BLaER1 treated with 17β-estradiol and CSF1 and Interleukin-3, amounts not matched to agents 10 nM and 100 nM (cell line): ENCODE results near the gene PISD.

Source experiments
- H3K27ac ChIP-seq, 11 experiments: shearing (Covaris generic); formaldehyde crosslinking; 2 replicates each; pipeline ENCODE4 v1.8.1; 2022
- H3K27me3 ChIP-seq, 11 experiments: shearing (Covaris generic); formaldehyde crosslinking; 2 replicates each; pipeline ENCODE4 v1.8.1; 2022
- H3K36me3 ChIP-seq, 11 experiments: shearing (Covaris generic); formaldehyde crosslinking; 2 replicates each; pipeline ENCODE4 v1.8.1; 2022
- H3K4me1 ChIP-seq, 10 experiments: shearing (Covaris generic); formaldehyde crosslinking; 2 replicates each; pipeline ENCODE4 v1.8.1; 2022
- H3K4me2 ChIP-seq, 11 experiments: shearing (Covaris generic); formaldehyde crosslinking; 2 replicates each; pipeline ENCODE4 v1.8.1; 2022
- H3K4me3 ChIP-seq, 10 experiments: shearing (Covaris generic); formaldehyde crosslinking; 2 replicates each; pipeline ENCODE4 v1.8.1; 2022
- H3K9ac ChIP-seq, 11 experiments: shearing (Covaris generic); formaldehyde crosslinking; 2 replicates each; pipeline ENCODE4 v1.8.1; 2022
- H3K9me3 ChIP-seq, 11 experiments: shearing (Covaris generic); formaldehyde crosslinking; replicated peaks in 1 of 11; 2 replicates each; pipeline ENCODE4 v1.8.1; 2022
- H4K20me1 ChIP-seq, 11 experiments: shearing (Covaris generic); formaldehyde crosslinking; 2 replicates each; pipeline ENCODE4 v1.8.1; 2022
- Cebpa-rat ChIP-seq, 11 experiments: shearing (Covaris generic); IDR thresholded peaks; 2 replicates each; pipeline ENCODE4 v1.8.1; 2022

PISD gene

DNA sequence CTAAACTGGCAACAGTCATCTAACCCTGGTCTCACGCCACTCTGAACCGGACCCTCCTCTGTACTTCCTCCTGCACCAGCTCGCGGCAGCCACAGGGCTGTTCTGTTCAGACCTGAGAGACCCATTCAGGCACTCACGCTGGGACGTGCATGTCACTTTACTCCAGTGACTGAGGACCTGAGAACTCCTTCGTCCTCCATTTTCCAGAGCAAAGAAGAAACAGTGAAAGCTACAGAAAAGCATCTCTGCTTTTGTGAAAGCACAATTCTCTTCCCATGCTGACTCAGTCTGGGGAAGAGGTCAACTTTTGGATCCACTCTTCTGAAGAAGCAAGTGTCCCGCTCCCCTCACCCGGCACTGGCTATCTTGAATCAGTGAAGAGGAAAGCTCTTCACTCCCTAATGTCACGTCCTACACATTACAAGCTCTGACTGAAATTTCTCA is 24.5 kb downstream of the PISD start:
- peak overlapping the region; percentile 85 to 95 (median 91) for H3K9ac ChIP-seq
- peak overlapping the region; percentile 71 to 98 (median 96) for H3K27ac ChIP-seq
- no peaks in the 10 kb centered on the region for H3K9me3 ChIP-seq
- H3K4me1 ChIP-seq, result peaks cover 77 to 91% (median 85%) of the 10 kb centered on the region in 10 experiments
- H3K27me3 ChIP-seq, result no peaks in the 10 kb centered on the region
- H3K4me3 ChIP-seq, result peak overlapping the region; percentile 56 to 82 (median 70)
- peak overlapping the region; percentile 84 to 100 (median 97) for H3K4me2 ChIP-seq
- H4K20me1 ChIP-seq, result peaks cover 30 to 47% (median 39%) of the 10 kb centered on the region in 11 experiments; a peak in 20 of 22 replicates
- H3K36me3 ChIP-seq, result peaks cover 5 to 30% (median 15%) of the 10 kb centered on the region in 11 experiments; a peak in 17 of 22 replicates
- TF ChIP-seq Cebpa-rat (IDR thresholded peaks at IDR 0.05), result no peak

GRCh38 chr22:31635638-31636306 is 26.2 kb downstream of the PISD start:
- peaks cover 0 to 25% (median 9%) of the 10 kb centered on the region in 11 experiments; a peak in 13 of 22 replicates for H3K36me3 ChIP-seq
- H3K4me1 ChIP-seq, result peaks cover 81 to 97% (median 93%) of the 10 kb centered on the region in 10 experiments
- H3K9me3 ChIP-seq, result no peaks in the 10 kb centered on the region
- no peaks in the 10 kb centered on the region for H3K27me3 ChIP-seq
- peak overlapping the region in 8 of 11 experiments; percentile 4 to 67 (median 28); a peak in 11 of 22 replicates for H3K9ac ChIP-seq
- peak overlapping the region; percentile 4 to 97 (median 94); a peak in 19 of 22 replicates for H3K4me2 ChIP-seq
- peaks cover 32 to 61% (median 53%) of the 10 kb centered on the region in 11 experiments; a peak in 20 of 22 replicates for H4K20me1 ChIP-seq
- no peak for TF ChIP-seq Cebpa-rat (IDR thresholded peaks at IDR 0.05)
- H3K27ac ChIP-seq, result peak overlapping the region in 4 of 11 experiments; percentile 8 to 43 (median 20); a peak in 4 of 22 replicates
- H3K4me3 ChIP-seq, result peak overlapping the region in 3 of 10 experiments; percentile 33 to 81 (median 71); a peak in 4 of 20 replicates

DNA sequence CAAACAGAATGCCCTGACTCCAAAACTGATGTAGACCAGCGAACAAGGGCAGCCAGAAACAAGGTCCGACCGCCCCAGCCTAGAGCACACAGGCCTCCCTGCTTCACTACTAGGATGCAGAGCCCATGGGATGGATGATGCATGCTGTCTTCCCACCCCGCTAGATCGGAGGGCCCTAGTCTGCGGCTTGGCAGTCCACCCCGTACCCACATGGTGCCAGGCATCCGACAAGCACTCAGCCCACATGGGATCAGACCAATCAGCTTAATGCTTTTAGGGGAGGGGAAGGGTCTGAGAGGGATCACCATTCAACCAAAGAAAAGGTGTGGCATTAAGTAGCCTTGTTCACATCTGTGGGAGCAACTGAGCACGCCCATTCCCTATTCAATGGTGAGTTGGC is 30.6 kb downstream of the PISD start:
- H3K27me3 ChIP-seq, result no peaks in the 10 kb centered on the region
- peak overlapping the region; percentile 57 to 86 (median 76) for H3K4me3 ChIP-seq
- peak overlapping the region; percentile 88 to 99 (median 96); a peak in 21 of 22 replicates for H3K27ac ChIP-seq
- H3K4me1 ChIP-seq, result peaks cover 92 to 97% (median 94%) of the 10 kb centered on the region in 10 experiments
- peaks cover 56 to 99% (median 90%) of the 10 kb centered on the region in 11 experiments for H4K20me1 ChIP-seq
- H3K36me3 ChIP-seq, result peaks cover 11 to 60% (median 30%) of the 10 kb centered on the region in 11 experiments; a peak in 20 of 22 replicates
- peak overlapping the region; percentile 83 to 100 (median 97) for H3K4me2 ChIP-seq
- H3K9ac ChIP-seq, result peak overlapping the region; percentile 79 to 95 (median 93)
- no peaks in the 10 kb centered on the region for H3K9me3 ChIP-seq
- TF ChIP-seq Cebpa-rat (IDR thresholded peaks at IDR 0.05), result no peak

DNA sequence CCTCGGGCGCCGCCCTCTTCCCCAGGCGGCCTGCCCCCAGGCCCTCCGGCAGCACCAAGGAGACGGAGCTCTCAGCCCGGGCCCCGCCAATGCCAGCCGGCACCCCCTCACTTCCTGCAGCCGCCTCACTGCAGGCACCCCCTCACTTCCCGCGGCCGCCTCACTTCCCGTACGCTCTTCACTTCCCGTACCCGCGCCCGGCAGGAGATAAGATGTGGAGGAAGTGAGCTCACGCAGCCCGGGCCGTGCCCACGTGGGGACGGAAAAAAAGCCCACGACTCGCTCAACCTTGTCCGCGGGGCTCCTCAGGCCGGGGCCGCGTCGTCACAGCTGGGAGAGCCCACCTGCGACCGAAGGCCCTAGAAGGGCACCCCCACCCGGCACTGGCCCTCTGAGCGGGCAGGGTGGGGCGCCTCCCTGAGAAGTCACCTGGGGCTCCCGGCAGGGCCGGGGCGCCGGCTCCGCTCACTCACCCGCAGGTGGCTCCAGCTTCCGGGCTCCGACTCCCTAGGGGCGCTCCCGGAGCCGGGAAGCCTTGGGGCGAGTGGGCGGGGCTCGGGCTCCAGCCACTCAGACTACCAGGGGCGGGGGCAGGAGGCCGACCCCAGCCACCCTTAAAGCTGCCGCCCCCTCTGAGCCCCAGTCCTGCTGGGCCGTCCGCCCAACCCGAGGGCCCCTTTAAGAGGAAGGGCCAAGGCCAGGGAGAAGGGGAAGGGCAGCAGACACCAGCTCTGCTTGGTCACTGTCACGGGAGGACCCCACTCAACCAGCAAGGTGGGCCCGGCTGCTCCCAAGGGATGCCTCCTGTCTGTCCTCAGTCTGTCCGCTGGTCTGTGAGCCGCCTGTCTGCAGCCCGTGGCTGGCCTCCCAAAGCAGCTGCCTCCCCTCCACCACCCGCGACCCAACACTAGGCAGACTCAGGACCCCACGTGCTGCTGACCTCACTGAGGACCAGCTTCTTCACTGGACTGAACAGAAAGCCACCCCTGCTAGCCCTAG is 31.4 kb downstream of the PISD start:
- Histone ChIP-seq H3K27me3 (no peaks in the 10 kb centered on the region), H3K4me1 (peaks cover 91 to 97% (median 94%) of the 10 kb centered on the region in 10 experiments), H3K4me3 (peak overlapping the region; percentile 57 to 86 (median 76)), H3K9ac (peak overlapping the region; percentile 79 to 95 (median 93)), H3K9me3 (no peaks in the 10 kb centered on the region), H4K20me1 (peaks cover 63 to 99% (median 91%) of the 10 kb centered on the region in 11 experiments), H3K27ac (peak overlapping the region; percentile 88 to 99 (median 96)), H3K36me3 (peaks cover 17 to 63% (median 38%) of the 10 kb centered on the region in 11 experiments; a peak in 21 of 22 replicates), H3K4me2 (peak overlapping the region; percentile 83 to 100 (median 97))
- TF ChIP-seq Cebpa-rat (IDR thresholded peaks at IDR 0.05), result no peak

DNA sequence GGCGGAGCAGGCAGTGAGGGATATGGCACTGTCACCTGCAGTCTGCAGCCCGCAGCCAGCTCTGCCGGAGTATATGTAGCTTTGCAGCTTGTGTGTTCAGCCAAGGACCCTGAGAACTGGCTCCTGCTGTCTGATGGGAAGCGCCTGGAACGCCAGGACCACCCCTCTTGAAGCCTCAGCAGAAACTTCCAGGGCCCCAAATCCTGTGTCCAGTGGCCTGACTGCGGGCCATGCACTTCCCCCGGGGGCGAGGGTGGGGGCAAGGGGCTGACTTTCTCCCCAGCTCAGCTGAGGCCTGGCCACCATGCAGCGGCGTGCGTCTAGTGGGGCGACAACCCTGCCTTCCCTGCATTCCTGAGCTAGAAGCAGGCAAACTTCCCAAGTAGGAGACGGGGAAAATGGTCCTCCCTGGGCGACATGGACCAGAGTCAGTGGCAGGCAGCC is 32.3 kb downstream of the PISD start:
- Histone ChIP-seq H3K4me1 (peaks cover 84 to 94% (median 90%) of the 10 kb centered on the region in 10 experiments), H3K9me3 (no peaks in the 10 kb centered on the region), H3K9ac (peak overlapping the region; percentile 79 to 95 (median 93)), H3K4me2 (peak overlapping the region; percentile 83 to 100 (median 97)), H3K27me3 (no peaks in the 10 kb centered on the region), H4K20me1 (peaks cover 63 to 99% (median 91%) of the 10 kb centered on the region in 11 experiments), H3K36me3 (peaks cover 26 to 70% (median 46%) of the 10 kb centered on the region in 11 experiments; a peak in 21 of 22 replicates), H3K27ac (peak overlapping the region; percentile 88 to 99 (median 96)), H3K4me3 (peak overlapping the region; percentile 57 to 86 (median 76))
- no peak for TF ChIP-seq Cebpa-rat (IDR thresholded peaks at IDR 0.05)

DNA sequence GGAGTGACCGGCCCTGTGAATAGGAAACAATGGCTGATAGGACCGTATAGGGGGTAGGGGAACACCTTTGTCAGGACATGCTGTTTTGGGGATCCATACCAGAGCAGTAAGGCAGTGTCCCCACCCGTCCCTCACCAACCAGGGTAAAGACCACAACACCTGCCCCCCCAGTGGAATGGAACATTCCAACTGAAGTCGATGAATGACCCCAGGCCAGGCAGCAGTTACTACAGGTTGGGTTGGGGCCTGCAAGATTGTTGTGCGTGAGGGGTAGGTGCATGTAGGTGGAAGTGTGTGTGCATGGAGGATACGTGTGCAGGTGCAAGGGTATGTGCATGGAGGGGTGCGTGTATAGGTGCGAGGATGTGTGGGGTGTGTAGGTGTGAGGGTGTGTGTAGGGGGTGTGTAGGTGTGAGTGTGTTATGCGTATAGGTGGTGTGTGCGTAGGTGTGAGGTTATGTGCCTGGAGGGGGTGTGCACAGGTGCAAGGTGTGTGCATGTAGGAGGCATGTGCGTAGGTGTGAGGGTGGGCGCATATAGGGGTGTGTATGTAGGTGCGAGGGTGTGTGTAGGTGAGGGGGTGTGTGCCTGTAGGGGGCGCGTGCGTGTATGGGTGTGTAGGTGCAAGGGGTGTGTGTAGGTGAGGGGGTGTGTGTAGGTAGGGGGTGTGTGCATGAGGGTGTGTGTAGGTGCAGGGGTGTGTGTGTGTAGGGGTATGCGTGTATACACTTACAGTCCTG is 32.9 kb downstream of the PISD start:
- Histone ChIP-seq H3K9ac (peak overlapping the region; percentile 60 to 95 (median 91); a peak in 20 of 22 replicates), H4K20me1 (peaks cover 63 to 99% (median 91%) of the 10 kb centered on the region in 11 experiments), H3K4me2 (peak overlapping the region; percentile 83 to 100 (median 97)), H3K4me1 (peaks cover 79 to 93% (median 86%) of the 10 kb centered on the region in 10 experiments), H3K9me3 (no peaks in the 10 kb centered on the region), H3K4me3 (peak overlapping the region; percentile 57 to 86 (median 76); a peak in 17 of 20 replicates), H3K36me3 (peaks cover 26 to 76% (median 52%) of the 10 kb centered on the region in 11 experiments), H3K27ac (peak overlapping the region in 9 of 11 experiments; percentile 90 to 99 (median 97); a peak in 14 of 22 replicates), H3K27me3 (no peaks in the 10 kb centered on the region)
- TF ChIP-seq Cebpa-rat (IDR thresholded peaks at IDR 0.05), result no peak

- peak overlapping the region in 6 of 11 experiments; percentile 13 to 61 (median 56); a peak in 8 of 22 replicates for H3K27ac ChIP-seq
- peak overlapping the region in 9 of 11 experiments; percentile 18 to 61 (median 39); a peak in 9 of 22 replicates for H3K9ac ChIP-seq
- no peaks in the 10 kb centered on the region for H3K9me3 ChIP-seq
- no peak for TF ChIP-seq Cebpa-rat (IDR thresholded peaks at IDR 0.05)
- H3K27me3 ChIP-seq, result no peaks in the 10 kb centered on the region
- peaks cover 71 to 93% (median 80%) of the 10 kb centered on the region in 10 experiments for H3K4me1 ChIP-seq
- H3K4me2 ChIP-seq, result peak overlapping the region; percentile 83 to 100 (median 97); a peak in 21 of 22 replicates
- no peak overlapping the region for H3K4me3 ChIP-seq
- H3K36me3 ChIP-seq, result peaks cover 34 to 84% (median 60%) of the 10 kb centered on the region in 11 experiments
- peaks cover 68 to 99% (median 92%) of the 10 kb centered on the region in 11 experiments for H4K20me1 ChIP-seq
Measured at GRCh38 chr22:31628362-31628761, 33.7 kb downstream of the PISD start.
